Measurements from ENCODE around the gene USP54.

USP54 gene

DNA sequence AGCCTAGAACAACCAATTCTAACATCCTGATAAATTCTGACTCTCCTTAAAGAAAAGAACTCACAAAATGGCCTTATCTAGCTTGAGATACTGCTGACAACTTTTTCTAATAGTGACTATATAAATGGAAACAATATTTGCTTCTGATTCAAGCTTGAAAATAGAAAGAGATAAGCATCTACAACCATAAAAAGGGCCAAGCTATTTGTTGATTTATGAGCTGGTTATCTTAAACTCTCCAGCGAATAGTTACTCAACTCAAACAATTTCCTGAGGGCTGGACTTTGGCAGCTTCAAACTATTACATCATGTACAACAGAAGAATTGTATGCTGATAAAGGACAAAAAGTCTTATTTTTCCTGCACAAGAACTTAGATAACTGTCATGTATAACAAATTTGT, 4.6 kb downstream of the USP54 start:
- TF ChIP-seq FOXP2 (optimal IDR thresholded peaks at IDR 0.05; ENCODE audit: borderline replicate concordance, extremely low read depth, extremely low read length, insufficient read depth) (no peak), POLR2AphosphoS5 (IDR thresholded peaks at IDR 0.05; ENCODE audit: low read depth, low read length) (no peak), TAF1 (IDR thresholded peaks at IDR 0.05; ENCODE audit: borderline replicate concordance, insufficient read depth, low read length) (no peak), SIN3A (IDR thresholded peaks at IDR 0.05; ENCODE audit: borderline replicate concordance, insufficient read depth, low read length) (0 out of 2 replicates have a peak, but pooled peaks have one; percentile 28)
- TF ChIP-seq, protein P1, sequence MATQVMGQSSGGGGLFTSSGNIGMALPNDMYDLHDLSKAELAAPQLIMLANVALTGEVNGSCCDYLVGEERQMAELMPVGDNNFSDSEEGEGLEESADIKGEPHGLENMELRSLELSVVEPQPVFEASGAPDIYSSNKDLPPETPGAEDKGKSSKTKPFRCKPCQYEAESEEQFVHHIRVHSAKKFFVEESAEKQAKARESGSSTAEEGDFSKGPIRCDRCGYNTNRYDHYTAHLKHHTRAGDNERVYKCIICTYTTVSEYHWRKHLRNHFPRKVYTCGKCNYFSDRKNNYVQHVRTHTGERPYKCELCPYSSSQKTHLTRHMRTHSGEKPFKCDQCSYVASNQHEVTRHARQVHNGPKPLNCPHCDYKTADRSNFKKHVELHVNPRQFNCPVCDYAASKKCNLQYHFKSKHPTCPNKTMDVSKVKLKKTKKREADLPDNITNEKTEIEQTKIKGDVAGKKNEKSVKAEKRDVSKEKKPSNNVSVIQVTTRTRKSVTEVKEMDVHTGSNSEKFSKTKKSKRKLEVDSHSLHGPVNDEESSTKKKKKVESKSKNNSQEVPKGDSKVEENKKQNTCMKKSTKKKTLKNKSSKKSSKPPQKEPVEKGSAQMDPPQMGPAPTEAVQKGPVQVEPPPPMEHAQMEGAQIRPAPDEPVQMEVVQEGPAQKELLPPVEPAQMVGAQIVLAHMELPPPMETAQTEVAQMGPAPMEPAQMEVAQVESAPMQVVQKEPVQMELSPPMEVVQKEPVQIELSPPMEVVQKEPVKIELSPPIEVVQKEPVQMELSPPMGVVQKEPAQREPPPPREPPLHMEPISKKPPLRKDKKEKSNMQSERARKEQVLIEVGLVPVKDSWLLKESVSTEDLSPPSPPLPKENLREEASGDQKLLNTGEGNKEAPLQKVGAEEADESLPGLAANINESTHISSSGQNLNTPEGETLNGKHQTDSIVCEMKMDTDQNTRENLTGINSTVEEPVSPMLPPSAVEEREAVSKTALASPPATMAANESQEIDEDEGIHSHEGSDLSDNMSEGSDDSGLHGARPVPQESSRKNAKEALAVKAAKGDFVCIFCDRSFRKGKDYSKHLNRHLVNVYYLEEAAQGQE (IDR thresholded peaks at IDR 0.05; ENCODE audit: insufficient read depth in 1 of 2, low read depth in 2 of 2, low read length in 2 of 2), result no peak

DNA sequence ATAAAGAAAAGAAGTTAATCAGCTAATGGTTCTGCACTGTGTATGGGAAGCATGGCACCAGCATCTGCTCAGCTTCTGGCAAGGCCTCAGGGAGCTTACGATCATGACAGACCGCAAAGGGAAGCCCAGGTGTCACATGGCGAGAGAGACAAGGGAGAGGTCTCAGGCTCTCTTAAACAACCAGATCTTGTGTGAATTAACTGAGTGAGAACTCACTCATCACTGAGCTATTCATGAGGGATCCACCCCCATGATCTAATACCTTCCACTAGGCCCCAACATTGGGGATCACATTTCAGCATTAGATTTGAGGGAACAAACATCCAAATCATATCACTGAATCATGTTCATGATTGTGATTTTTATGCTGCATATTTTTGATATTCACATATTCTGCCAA, 5.8 kb downstream of the USP54 start:
- TF ChIP-seq TAF1 (IDR thresholded peaks at IDR 0.05; ENCODE audit: borderline replicate concordance, insufficient read depth, low read length) (no peak), SIN3A (IDR thresholded peaks at IDR 0.05; ENCODE audit: borderline replicate concordance, insufficient read depth, low read length) (no peak), POLR2AphosphoS5 (IDR thresholded peaks at IDR 0.05; ENCODE audit: low read depth, low read length) (no peak), FOXP2 (optimal IDR thresholded peaks at IDR 0.05; ENCODE audit: borderline replicate concordance, extremely low read depth, extremely low read length, insufficient read depth) (no peak)
- TF ChIP-seq, protein P1 (IDR thresholded peaks at IDR 0.05; ENCODE audit: insufficient read depth in 1 of 2, low read depth in 2 of 2, low read length in 2 of 2), result no peak

DNA sequence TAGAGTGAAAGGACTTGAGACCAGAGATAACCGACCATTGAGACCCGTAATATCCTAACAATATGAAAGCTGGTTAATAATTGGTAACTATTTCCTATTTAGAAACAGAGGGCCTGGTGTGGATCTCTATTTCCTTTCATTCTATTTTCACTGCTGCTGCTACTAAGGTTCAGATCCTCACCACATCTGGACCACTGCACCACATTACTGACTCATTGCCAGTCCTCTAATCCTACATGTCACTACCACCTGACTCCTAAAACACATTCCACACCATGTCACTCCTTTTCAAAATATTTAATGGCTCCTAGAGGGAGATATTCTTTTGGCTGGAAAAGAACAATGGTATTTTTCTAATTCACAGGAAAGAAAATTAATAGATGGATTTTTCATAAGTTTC, 6.4 kb downstream of the USP54 start:
- TF ChIP-seq, protein P1 (IDR thresholded peaks at IDR 0.05; ENCODE audit: insufficient read depth in 1 of 2, low read depth in 2 of 2, low read length in 2 of 2), result no peak
- TF ChIP-seq FOXP2 (optimal IDR thresholded peaks at IDR 0.05; ENCODE audit: borderline replicate concordance, extremely low read depth, extremely low read length, insufficient read depth), result no peak
- no peak for TF ChIP-seq POLR2AphosphoS5 (IDR thresholded peaks at IDR 0.05; ENCODE audit: low read depth, low read length)
- no peak for TF ChIP-seq SIN3A (IDR thresholded peaks at IDR 0.05; ENCODE audit: borderline replicate concordance, insufficient read depth, low read length)
- no peak for TF ChIP-seq TAF1 (IDR thresholded peaks at IDR 0.05; ENCODE audit: borderline replicate concordance, insufficient read depth, low read length)

GRCh38 chr10:73581918-73582317, 9.2 kb downstream of the USP54 start:
- no peak for TF ChIP-seq TAF1 (IDR thresholded peaks at IDR 0.05; ENCODE audit: borderline replicate concordance, insufficient read depth, low read length)
- no peak for TF ChIP-seq FOXP2 (optimal IDR thresholded peaks at IDR 0.05; ENCODE audit: borderline replicate concordance, extremely low read depth, extremely low read length, insufficient read depth)
- no peak for TF ChIP-seq POLR2AphosphoS5 (IDR thresholded peaks at IDR 0.05; ENCODE audit: low read depth, low read length)
- TF ChIP-seq SIN3A (IDR thresholded peaks at IDR 0.05; ENCODE audit: borderline replicate concordance, insufficient read depth, low read length), result no peak
- TF ChIP-seq, protein P1 (IDR thresholded peaks at IDR 0.05; ENCODE audit: insufficient read depth in 1 of 2, low read depth in 2 of 2, low read length in 2 of 2), result no peak

- no peak for TF ChIP-seq FOXP2 (optimal IDR thresholded peaks at IDR 0.05; ENCODE audit: borderline replicate concordance, extremely low read depth, extremely low read length, insufficient read depth)
- TF ChIP-seq POLR2AphosphoS5 (IDR thresholded peaks at IDR 0.05; ENCODE audit: low read depth, low read length), result no peak
- TF ChIP-seq, protein P1 (IDR thresholded peaks at IDR 0.05; ENCODE audit: insufficient read depth in 1 of 2, low read depth in 2 of 2, low read length in 2 of 2), result no peak
These were observed 13.4 kb downstream of the USP54 start for GRCh38 chr10:73577788-73578187.

Data from PFSK-1 (cell line).